NCI-H345 (cell line): Measurements from ENCODE around the gene POP4.

Experiments
- DNase-seq: peaks from one replicate; lab custom pipeline; 2025; lab: John Stamatoyannopoulos, UW

The POP4 gene

DNA sequence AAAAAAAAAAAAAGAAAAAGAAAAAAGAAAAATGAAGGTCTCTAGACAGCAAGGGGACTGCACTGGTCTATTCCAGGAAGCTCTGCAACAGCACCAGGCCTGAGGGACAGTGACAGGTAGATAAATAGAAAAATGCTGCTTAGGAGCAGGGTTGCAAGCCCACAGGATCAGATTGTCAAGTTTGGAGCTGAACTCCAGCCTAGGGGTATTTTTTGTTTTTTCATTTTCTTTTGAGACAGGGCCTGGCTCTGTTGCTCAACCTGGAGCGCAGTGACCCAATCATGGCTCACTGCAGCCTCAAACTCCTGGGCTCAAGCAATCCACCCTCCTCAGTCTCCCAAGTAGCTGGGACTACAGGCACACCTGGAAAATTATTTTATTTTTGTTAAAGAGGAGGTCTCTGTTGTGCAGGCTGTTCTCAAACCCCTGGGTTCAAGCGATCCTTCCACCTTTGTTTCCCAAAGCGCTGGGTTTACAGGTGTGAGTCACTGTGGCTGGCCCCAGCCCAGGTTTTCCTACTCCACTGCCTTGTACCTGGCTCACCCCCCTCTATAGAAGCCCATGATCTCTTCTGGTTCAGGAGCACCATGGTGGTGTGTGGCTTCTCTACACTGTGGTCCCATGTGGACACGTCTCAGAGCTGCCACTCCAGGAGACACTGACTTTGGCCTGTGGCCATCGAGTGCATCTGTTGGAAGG, 23.9 kb downstream of the POP4 start:
- DNase-seq: no peak

DNA sequence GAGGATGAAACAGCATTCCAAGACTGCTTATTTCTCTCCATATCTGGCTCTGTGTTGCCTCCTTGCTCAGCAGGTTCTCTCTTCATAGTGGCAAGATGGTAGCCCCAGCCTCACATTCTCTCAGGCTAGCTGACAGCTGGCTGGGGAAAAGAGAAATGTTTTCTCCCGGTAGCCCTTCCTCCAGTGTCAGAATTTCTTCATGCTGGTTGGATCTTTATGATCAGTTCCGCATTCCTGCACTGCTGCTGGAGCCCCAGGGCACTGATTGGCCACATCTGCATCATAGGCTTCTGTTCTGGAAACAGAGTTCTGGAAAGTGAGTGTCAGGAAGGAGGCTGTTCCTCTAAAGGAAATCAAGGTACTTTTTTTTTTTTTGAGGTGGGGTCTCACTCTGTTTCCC, 24.6 kb downstream of the POP4 start:
- no peak for DNase-seq

DNA sequence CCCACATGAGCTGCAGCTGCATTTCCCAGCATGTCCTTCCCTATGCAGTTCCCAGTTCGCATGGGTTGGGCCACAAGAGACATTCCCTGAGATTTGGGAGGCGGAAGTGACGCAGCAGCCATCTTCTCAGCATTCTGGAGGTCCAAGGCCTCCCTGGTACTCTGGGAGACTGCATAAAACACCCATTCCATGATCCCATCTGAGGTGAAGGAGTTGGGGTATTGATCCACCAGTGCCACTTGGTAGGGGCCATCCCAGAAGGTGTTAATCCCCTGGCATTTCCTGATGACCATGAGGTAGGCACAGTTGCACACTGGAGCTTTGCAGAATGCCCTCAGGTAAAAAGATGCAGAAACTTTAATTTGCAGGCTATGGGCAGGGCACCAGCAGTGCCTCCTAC, 25.4 kb downstream of the POP4 start:
- DNase-seq: no peak

DNA sequence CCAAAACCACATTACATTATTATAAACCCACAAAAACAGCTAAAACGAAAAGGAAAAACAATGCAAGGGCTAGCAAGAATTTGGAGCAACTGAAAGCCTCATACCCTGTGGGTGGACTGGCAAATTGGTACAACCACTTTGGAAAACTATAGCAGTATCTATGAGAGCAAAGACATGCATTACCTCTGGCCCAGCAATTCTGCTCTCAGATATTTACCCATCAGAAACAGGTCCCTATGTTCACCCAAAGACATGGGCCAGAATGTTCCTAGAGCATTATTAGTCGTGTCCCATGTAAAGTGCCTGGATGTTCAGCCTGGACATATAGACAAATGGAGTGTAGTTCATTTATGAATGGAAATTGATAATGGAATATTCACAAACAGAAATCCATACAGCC, 27.9 kb downstream of the POP4 start:
- no peak for DNase-seq

DNA sequence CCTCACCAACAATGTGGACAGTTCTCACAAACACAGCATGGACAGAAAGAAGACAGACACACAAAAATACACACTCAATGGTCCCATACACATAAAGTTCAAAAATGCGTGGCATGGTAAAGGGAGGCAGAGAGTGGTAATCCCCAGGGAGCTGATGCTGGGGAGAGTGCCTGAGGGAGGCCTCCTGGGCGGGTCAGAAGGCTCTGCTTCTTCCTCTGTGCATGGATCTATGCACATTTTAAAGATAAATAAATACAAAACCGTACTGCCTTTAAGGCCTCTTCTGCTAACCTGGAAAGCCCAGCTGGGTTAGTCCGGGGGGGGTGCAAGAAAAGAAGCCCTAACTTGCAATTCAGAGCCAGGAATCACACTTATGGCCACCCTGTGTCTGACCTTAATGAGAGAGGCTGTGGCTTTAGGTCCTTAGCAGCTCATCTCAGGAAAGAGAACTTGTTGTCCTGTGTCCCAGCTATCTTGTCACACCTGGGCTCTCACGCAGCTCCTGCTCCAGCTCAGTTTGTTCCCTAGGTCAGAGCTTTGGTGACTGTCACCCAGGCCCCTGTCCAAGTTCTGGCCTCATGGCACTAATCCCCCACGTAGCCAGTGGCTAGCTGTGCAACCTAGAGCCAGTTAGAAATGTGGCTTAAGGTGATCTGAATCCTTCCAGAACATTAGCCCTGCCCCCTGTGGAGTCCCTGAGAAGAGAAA, 28.5 kb downstream of the POP4 start:
- DNase-seq: no peak

DNA sequence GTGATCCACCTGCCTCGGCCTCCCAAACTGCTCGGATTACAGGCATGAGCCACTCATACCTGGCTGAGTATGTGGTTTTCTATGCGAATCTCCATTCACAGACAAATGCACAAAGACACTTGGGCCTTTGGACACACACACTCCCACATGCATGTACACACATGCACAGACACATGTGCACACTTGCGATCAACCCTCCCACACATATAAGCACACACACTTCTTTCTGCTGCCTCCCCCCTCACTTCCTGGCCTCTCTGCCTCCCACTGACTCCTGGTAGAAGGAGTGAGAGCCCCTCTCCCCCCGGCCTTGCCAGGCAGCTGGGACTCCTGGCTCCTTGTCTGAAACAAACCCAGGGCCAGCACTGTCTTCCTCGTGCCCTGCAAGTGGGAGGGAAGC, 29.9 kb downstream of the POP4 start:
- DNase-seq: no peak

DNA sequence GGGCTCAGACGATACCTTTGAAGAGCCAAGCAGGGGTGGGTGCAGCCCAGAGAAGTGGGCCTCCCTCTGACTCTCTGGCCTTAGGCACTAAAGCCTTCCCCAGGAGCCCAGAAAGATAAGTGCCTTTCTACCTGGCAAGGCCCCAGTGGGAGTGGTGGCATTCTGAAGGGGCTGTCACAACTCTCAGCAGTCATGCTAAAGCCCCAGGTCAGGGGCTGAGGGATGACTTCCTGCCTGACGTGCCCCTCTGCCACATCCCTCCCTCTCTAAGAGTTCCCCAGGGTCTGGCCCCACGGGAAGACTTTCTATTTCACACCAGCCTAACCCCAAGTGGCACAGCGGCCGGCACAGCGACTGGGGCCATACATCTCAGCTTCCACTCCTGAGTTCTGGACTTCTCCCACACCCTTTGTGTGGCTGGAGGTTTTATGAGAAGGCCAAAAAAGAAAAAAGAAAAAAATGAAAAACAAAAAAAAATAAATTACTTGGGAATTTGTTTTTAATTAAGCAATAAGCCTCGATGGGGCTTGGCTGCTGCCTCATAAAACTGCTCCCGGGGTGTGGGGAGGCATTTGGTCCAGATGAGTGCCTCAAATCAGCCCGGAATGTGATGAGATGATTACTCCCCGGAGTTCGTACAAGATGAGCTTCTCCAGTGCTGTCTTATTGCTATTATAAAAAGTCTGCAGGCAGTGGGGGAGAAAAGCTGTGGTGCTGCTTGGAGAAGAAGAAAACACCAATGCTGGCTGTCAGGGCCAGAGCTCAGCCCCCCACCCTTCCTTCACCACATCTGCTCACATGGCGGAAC, 30.7 kb downstream of the POP4 start:
- DNase-seq: no peak

DNA sequence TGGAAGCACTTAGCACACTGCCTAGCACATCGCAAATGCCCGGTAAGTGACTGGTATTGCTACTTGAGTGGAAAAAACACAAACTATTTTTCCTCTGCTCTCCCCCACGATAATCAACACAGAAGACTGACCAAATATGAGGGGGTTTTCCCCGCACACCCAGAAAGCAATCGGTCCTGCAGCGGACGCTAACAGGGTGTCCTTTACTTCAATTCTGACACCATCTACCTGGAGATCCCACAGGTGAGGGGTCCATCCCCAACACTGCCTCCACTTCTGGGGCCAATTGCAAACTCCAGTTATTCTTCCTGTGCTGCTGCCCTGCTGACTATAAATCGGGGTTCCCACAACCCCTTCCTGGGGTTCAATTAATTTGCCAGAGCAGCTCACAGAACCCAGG, 33.0 kb downstream of the POP4 start:
- DNase-seq: no peak

DNA sequence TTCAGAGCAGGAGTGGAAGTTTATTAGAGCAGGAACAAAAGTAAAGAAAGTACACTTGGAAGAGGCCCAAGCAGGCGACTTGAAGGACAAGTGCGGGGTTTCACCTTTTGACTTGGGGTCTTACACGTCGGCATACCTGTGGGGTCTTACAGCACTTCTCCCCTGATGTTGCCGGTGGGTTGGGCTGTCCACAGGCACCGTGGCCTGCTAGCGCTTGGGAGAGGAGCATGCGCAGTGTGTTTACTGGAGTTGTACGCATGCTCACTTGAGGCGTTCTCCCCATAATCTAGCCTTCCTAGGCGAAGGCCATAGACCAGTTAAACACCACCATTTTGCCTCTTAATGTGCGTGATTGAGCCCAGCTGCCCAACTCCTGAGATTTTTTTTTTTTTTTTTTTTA, 34.1 kb downstream of the POP4 start:
- DNase-seq: no peak

DNA sequence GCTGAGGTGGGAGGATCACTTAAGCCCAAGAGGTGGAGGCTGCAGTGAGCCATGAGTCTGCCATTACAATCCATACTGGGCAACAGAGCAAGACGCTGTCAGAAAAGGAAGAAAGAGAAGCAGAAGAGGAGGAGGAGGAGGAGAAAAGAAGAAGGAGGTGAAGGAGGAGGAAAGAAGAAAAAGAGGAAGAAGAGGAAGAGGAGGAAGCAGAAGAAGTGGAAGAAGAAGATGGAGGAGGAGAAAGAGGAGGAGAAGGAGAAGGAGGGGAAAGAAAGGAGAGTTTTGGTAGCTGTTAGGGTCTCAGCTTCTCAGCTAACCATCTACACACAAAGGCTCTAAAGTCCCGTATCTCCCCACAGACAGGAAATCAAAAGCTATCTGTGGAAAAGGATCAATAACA, 35.5 kb downstream of the POP4 start:
- DNase-seq: no peak

DNA sequence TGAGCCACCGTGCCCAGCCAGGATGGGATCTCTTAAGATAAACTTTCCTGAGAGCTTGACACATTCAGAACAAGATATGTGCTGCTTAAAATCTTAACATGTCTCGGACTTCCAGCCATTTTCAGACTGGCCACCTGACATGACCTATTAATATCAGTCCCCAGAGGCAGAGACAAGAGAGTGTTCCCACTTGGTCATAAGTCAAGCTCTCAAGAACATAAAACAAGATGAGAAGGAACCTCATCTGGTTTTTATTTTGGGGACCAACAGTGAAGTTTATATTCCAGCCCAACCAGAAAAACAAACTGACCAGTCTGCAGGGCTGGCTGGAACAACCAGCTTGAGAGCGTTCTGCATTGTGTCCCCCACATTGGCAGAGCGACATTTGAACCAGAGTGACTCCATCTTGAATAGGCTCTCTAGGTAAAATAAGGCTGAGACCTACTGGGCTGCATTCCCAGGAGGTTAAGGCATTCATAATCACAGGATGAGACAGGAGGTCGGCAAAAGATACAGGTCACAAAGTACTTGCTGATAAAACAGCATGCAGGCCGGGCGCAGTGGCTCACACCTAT, 37.4 kb downstream of the POP4 start:
- no peak for DNase-seq

DNA sequence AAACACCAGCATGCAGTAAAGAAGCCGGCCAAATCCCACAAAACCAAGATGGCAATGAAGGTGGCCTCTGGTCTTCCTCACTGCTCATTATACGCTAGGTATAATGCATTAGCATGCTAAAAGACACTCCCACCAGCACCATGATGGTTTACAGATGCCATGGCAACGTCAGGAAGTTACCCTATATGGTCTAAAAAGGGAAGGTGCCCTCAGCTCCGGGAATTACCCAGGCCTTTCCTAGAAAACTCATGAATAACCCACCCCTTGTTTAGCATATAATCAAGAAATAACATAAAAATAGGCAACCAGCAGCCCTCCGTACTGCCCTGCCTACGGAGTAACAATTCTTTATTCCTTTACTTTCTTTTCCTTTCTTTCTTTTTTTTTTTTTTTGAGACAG, 38.1 kb downstream of the POP4 start:
- no peak for DNase-seq

DNA sequence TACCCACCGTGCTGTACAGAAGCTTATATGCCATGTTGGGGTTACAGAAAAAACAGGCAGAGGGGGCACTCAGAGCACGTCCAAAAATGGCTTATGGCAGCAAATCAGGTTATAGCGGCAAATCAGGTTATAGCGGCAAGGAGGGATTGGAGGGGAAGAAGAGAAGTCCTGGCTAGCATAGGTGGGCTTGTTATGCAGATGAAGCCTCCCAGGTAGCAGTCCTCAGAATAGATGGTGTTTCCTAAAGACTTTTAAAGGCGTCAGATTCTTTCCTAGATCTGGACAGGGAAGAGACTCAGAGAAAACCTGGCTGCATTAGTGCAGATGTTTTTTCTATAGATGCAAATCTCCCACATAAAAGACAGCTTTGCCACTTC, 39.4 kb downstream of the POP4 start:
- DNase-seq: no peak

DNA sequence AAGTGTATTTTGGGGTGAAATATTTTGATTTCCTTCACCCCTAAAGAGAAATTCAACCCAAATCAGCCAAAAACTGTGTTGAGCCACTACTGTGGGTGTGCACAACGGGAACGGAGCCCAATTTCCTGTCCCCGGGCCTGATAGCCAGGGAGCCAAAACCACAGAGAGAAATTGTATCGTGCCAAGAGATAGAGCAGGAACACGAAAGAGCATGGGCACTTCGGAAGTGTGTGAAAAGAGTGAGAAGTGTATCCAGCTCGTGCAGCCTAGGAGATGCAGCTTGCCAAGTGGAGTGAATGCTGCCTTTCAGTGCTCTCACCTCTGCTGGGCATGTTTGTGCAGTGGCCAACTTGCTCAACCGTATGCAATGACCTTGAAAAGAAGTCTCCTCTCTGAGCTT, 39.8 kb downstream of the POP4 start:
- DNase-seq: no peak

DNA sequence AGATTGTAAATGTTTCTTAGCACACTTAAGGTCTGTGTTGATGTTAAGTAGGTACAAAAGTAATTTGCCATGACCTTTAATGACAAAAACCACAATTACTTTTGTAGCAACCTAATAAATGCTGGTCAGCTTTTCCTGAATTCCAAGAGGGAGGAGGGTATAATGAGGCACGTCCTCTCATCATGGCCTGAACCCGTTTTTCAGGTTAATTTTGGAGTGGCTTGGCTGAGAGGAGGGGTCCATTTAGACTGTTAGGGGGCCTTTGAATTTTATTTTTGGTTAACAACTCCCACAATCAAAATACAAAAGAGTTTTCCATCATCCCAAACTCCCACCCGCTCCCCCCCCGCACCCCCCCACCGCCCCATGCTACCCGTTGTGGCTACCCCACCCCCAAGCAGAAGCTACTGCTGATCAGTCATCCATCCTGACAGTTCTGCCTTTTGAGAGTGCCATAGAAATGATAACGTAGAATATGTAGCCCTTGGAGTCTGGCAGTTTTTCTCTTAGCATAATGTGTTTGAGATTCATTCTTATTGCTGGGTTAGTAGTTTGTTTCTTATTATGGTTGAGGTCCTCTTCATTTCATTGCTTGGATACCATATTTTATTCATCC, 44.8 kb downstream of the POP4 start:
- no peak for DNase-seq

DNA sequence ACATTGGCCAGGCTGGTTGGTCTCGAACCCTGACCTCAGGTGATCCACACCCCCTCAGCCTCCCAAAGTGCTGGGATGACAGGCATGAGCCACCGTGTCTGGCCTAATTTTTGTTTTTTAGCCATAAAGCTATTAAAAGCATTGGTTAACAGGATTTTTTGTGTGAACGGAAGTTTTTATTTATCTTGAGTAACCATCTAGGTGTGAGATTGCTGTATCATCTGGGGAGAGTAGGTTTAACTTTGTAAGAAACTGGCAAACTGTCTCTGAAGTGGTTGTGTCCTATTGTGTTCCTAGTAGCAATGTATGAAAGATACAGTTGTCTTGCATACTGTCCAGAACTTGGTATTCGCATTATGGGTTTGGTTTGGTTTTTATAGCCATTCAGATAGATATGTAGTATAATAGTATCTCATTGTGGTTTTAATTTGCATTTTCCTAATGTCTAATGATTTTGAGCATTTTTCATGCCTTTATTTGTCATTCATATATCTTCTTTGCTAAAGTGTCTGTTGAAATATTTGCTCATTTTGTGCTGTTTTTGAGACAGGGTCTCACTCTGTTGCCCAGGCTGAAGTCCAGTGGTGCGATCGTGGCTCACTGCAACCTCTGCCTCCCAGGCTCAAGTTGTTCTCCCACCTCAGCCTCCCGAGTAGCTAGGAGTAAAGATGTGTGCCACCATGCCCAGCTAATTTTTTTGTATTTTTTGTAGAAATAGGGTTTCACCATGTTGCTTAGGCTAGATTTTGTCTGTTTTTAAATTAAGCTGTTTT, 45.7 kb downstream of the POP4 start:
- no peak for DNase-seq

DNA sequence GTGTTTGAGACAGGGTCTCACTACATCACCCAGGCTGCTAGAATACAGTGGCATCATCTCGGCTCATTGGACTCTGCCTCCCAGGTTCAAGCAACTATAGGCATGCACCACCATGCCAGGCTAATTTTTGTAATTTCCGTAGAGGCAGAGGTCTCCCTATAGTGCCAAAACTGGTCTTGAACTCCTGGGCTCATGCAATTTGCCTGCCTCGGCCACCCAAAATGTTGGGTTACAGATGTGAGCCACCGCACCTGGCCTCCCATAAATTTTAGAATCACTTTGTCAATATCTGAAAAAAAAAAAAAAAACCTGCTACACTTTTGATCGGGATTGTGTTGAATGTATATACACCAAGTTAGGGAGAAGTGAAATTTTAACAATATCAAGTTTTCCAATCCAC, 47.3 kb downstream of the POP4 start:
- DNase-seq: no peak

DNA sequence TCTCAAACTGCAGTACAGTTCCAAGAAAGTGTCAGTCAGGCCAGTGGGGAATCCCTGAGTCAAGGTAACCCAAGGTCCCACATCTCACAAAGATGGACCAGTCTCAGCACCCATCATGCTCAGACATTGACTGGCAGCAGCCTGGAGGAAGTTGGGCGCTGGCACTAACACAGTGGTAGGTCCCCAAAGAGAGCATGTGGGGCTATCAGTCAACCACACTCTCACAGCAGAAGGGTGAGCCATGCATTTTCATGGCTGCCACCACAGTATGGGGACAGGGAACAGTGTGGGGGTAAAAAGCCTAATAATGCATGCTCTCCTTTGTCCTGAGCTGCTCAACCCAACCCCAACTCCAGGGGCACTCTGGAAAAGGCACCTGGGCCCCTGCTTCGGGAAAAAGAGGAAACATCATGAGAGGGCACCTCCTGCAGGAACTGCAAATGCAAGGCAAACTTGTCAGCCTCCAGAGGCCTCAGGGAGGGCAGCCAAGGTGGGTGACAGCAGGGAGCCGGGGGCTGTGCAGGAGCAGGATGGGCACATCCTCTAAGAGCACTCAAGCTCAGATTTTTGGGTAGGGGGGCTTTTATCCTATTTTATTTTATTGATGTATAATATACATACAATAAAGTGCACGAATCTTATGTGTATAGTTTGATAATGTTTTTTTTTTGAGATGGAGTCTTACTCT, 49.7 kb downstream of the POP4 start:
- no peak for DNase-seq

DNA sequence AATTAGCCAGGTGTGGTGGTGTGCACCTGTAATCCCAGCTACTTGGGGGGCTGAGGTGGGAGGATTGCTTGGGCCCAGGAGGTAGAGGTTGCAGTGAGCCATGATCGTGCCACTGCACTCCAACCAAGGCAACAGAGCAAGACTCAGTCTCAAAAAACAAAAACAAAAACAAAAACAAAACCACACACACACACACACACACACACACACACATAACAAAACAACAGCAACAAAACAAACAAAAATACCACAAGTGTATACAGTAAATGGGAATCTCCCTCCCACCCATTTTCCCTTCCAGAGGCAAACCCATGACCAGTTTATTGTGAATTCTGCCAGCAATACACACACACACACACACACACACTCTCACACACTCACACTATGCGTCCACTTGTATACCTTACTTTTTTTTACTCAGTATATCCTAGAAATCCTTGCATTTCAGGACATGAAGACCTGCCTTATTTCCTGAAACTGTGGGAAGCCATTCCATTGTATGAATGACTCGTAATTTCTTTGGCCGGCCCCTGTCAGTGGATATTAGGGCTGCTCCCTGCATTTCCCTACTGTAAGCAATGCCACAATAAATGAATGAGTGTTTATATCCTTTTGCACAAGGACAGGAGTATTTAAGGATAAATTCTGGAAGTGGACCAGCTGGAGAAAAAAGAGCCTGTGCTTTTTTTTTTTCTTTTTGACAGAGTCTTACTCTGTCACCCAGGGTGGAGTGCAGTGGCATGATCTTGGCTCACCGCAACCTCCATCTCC, 52.3 kb downstream of the POP4 start:
- no peak for DNase-seq

DNA sequence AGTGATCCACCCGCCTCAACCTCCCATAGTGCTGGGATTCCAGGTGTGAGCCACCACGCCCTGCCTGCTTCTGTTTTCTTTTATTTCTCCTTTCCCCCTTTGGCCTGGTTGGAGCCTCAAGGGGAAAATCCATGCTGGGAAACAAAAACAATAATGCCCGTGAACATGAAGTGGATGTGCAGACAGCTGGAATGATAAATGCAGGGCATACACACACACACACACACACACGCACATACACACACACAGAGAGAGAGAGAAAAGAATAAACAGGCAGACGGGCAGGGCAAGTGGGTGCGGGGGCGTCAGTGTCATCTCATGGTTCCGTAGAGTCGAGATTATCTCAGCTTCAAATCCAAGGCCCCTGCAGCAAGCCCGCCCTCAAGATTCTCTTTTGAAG, 54.8 kb downstream of the POP4 start:
- DNase-seq: peak; percentile 29
